Right ventricle myocardium superior (tissue), 1 donor: ENCODE data around the gene PLVAP. TPM values are rescaled to one million over a fixed set of nuclear protein-coding genes. Genes with fewer than 3 reads are reported as not detected.

Experiments
- ATAC-seq: fragments of 200-7000 bp; cut with Tn5 transposase; one replicate; pipeline ENCODE4 v1.9.1; 2020; ENCODE audit warnings: mild to moderate bottlenecking; ENCODE audit not compliant: poor library complexity
- DNase-seq: peaks from one replicate; pipeline ENCODE4 v3.0.0-alpha.2; 2020
- intact Hi-C: fragments of 100-400 bp; cut with DNase I; formaldehyde crosslinking; loops from one replicate; pipeline ENCODE4 v1.11.2; 2022
- total RNA-seq: library from RNA; stranded (reverse); fragmentation: NEBNext Ultra II Directional; extraction: Animal tissue kit (Norgen Biotek cat#: 25700); gene quantifications from one replicate; pipeline ENCODE4 v1.2.1, GENCODE V29; 2021
- donor health status: DM: no; HTN: yes; CAD: no; lungs with severe emphysema.

PLVAP gene
- total RNA-seq, 1 donor from 2014 or later = 18.1 TPM

- ATAC-seq = no peak
- no peak for DNase-seq
- intact Hi-C loops = no loop called here
These were observed 64.7 kb downstream of the PLVAP start for GRCh38 chr19:17312189-17313113.

- ATAC-seq = no peak
- intact Hi-C loops = no loop called here
- no peak for DNase-seq
These were observed 65.5 kb downstream of the PLVAP start for GRCh38 chr19:17311455-17312188.

GRCh38 chr19:17309965-17310461, 67.1 kb downstream of the PLVAP start:
- intact Hi-C loops = no loop called here
- ATAC-seq = no peak
- DNase-seq = no peak

GRCh38 chr19:17309198-17309964, 67.8 kb downstream of the PLVAP start, which contains the start of gene DDA1:
Gene DDA1, plus strand, starts transcription at chr19:17309563. Its CDS starts 92 bp downstream, at chr19:17309655.
- DNase-seq (peak; percentile 100), ATAC-seq (peak; percentile 85)
- intact Hi-C loops = no loop called here

GRCh38 chr19:17307876-17308377, 69.2 kb downstream of the PLVAP start:
- intact Hi-C loops = no loop called here
- no peak for DNase-seq
- no peak for ATAC-seq

GRCh38 chr19:17306285-17306714, 70.8 kb downstream of the PLVAP start:
- intact Hi-C loops = no loop called here
- ATAC-seq = no peak
- DNase-seq = no peak

GRCh38 chr19:17305517-17306284, 71.4 kb downstream of the PLVAP start, which contains the start of gene MRPL34:
Gene MRPL34, plus strand, starts transcription at chr19:17305872. Its CDS starts 21 bp downstream, at chr19:17305893.
- ATAC-seq (peak; percentile 69), DNase-seq (peak; percentile 95)
- intact Hi-C loops = no loop called here

- DNase-seq = no peak
- intact Hi-C loops = no loop called here
- ATAC-seq = no peak
These were observed 72.0 kb downstream of the PLVAP start for GRCh38 chr19:17305216-17305516.

- ATAC-seq = no peak
- intact Hi-C loops = no loop called here
These were observed 72.5 kb downstream of the PLVAP start for GRCh38 chr19:17304386-17305215.

GRCh38 chr19:17303940-17304267, 73.2 kb downstream of the PLVAP start:
- no peak for DNase-seq
- no peak for ATAC-seq
- intact Hi-C loops = no loop called here

More at GRCh38 chr19:17304386-17305215, 72.5 kb downstream of the PLVAP start:
- no peak for DNase-seq

- DNase-seq (peak; percentile 97), ATAC-seq (peak; percentile 80)
- intact Hi-C loops = no loop called here
These were observed 73.8 kb downstream of the PLVAP start, which contains the start of gene ABHD8 for GRCh38 chr19:17303167-17303939. Gene ABHD8, minus strand, starts transcription at chr19:17303425. Its CDS starts 1,809 bp downstream, at chr19:17301616.

- ATAC-seq = no peak
- intact Hi-C loops = no loop called here
These were observed 74.6 kb downstream of the PLVAP start for GRCh38 chr19:17302391-17303166.

More at GRCh38 chr19:17302391-17303166, 74.6 kb downstream of the PLVAP start:
- no peak for DNase-seq
